PC-3 (cell line): ENCODE data around the gene C1orf159.
"Not testable (repeated sequence)": the region's sequence is repeated elsewhere in the genome, so short reads cannot be mapped to it uniquely, and the experiment has no call there.

Experiments used
- EZH2 ChIP-seq: fragments of 300-600 bp; sonication (generic); IDR thresholded peaks from one replicate; pipeline ENCODE4 v1.6.1; 2017; ENCODE audit warnings: antibody characterized with exemption, mild to moderate bottlenecking, low read length; ENCODE audit not compliant: unreplicated experiment
- TF ChIP-seq, protein P1 (sequence below): fragments of 300-600 bp; sonication (generic); conservative IDR thresholded peaks from 2 replicates; pipeline ENCODE4 v1.5.1; 2017; ENCODE audit warnings: antibody characterized with exemption, low read depth, mild to moderate bottlenecking, low read length

DNA sequence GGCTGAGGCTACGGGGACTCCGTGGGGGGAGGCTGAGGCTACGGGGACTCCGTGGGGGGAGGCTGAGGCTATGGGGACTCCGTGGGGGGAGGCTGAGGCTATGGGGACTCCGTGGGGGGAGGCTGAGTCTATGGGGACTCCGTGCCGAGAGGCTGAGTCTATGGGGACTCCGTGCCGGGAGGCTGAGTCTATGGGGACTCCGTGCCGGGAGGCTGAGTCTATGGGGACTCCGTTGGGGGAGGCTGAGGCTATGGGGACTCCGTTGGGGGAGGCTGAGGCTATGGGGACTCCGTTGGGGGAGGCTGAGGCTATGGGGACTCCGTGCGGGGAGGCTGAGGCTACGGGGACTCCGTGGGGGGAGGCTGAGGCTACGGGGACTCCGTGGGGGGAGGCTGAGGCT, 38.5 kb downstream of the C1orf159 start:
- TF ChIP-seq, protein P1, sequence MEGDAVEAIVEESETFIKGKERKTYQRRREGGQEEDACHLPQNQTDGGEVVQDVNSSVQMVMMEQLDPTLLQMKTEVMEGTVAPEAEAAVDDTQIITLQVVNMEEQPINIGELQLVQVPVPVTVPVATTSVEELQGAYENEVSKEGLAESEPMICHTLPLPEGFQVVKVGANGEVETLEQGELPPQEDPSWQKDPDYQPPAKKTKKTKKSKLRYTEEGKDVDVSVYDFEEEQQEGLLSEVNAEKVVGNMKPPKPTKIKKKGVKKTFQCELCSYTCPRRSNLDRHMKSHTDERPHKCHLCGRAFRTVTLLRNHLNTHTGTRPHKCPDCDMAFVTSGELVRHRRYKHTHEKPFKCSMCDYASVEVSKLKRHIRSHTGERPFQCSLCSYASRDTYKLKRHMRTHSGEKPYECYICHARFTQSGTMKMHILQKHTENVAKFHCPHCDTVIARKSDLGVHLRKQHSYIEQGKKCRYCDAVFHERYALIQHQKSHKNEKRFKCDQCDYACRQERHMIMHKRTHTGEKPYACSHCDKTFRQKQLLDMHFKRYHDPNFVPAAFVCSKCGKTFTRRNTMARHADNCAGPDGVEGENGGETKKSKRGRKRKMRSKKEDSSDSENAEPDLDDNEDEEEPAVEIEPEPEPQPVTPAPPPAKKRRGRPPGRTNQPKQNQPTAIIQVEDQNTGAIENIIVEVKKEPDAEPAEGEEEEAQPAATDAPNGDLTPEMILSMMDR = not testable (repeated sequence)
- not testable (repeated sequence) for TF ChIP-seq EZH2
